ENCODE results near the gene UQCRQ.

Gene UQCRQ

DNA sequence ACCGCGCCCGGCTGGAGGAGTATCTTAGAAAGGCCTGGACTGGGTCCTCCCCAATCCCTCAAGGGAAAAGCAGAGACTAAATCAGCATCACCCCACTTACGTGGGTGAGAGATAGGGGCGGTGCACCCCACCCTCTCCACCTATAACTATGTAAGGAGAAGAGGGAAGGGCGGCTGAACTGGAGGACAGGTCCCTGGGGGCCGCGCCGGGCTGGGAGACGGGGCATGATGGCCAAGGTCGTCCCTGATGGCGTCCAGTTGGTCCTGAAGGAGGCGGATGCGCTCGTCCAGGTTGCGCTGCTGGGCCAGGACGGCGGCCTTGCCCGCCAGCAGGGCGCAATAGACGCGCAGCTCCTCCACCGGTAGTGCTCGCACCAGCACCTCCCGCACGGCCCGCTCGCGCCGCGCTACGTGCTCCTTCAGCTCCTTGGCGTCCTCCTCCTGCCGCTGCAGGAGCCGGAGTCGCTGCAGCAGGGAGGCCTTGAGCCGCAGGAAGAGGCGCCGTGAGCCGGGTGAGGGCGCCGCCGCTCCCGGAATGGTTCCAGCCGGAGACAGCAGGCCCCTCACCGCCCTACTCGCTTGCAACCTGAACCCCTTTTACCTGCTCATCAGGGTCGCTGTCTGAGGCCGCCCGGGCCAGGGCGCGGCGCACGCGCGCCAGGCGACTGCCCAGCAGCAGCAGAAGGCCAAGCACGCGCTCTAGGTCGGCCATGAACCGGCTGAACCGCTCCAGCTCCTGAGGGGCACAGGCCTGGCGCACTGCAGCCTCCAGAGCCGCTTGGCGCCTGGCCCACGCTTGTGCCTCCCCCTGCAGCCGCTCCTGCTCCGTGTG lies 43.6 kb upstream of the UQCRQ start:
- TF ChIP-seq, protein P1, sequence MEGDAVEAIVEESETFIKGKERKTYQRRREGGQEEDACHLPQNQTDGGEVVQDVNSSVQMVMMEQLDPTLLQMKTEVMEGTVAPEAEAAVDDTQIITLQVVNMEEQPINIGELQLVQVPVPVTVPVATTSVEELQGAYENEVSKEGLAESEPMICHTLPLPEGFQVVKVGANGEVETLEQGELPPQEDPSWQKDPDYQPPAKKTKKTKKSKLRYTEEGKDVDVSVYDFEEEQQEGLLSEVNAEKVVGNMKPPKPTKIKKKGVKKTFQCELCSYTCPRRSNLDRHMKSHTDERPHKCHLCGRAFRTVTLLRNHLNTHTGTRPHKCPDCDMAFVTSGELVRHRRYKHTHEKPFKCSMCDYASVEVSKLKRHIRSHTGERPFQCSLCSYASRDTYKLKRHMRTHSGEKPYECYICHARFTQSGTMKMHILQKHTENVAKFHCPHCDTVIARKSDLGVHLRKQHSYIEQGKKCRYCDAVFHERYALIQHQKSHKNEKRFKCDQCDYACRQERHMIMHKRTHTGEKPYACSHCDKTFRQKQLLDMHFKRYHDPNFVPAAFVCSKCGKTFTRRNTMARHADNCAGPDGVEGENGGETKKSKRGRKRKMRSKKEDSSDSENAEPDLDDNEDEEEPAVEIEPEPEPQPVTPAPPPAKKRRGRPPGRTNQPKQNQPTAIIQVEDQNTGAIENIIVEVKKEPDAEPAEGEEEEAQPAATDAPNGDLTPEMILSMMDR (IDR thresholded peaks at IDR 0.05; ENCODE audit: low read depth, low read length): no peak
- peak overlapping the region; percentile 12 for H3K4me3 ChIP-seq (ENCODE audit: low read depth, low read length)
- in situ Hi-C loops (cut with HindIII; ENCODE audit: low sequenced_read_pairs): no loop called here
- peak; percentile 48 for DNase-seq (ENCODE audit: low read depth, low spot score)

DNA sequence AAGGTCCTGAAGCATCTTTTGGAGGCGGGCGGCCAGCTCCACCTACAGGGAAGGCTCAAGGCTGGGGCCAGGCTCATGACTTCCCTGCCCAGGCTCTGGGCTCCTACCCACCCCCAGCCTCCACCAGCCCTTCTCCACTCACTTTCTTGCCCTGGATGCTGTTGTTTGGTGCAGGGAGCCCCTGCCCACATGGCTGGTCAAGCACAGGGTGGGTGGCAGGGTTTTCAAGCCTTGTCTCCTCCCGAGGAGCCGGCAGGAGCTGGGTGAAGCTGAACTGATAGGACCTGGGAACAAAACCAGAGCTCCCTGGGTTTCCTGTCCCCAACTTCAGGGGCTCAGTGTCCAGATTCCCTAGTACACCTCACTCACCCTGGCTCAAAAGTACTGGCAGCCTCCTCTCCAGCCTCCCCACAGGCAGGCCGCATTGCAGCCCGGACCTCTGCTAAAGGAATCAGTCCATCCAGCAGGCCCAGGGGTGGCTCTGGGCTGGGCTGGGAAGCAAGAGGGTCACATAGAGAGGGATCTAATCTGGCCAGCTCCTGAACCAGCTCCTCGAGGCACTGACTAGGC lies 42.9 kb upstream of the UQCRQ start:
- H3K4me3 ChIP-seq (ENCODE audit: low read depth, low read length): no peak overlapping the region
- no peak for DNase-seq (ENCODE audit: low read depth, low spot score)
- TF ChIP-seq, protein P1 (IDR thresholded peaks at IDR 0.05; ENCODE audit: low read depth, low read length): no peak
- in situ Hi-C loops (cut with HindIII; ENCODE audit: low sequenced_read_pairs): no loop called here

DNA sequence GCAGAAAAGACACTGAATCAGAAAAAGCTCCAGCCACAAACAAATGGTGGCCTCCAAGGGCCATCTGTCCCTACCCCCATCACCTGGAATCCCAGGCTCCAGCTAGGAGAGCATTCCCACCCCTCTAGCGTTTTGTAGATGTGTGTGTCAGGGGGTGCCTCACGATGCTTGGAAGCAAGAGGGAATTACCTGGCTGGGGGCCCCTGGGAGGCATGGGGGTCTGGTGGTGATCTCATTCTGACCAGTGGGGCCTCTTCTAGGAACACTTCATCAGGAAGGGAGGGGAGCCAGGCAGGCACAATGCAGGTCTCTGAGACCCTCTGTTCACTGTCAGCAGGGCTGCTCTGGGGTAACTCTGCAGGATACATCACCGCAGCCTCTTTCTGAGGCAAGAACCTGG lies 42.0 kb upstream of the UQCRQ start:
- H3K4me3 ChIP-seq (ENCODE audit: low read depth, low read length): no peak overlapping the region
- TF ChIP-seq, protein P1 (IDR thresholded peaks at IDR 0.05; ENCODE audit: low read depth, low read length): no peak
- in situ Hi-C loops (cut with HindIII; ENCODE audit: low sequenced_read_pairs): no loop called here
- no peak for DNase-seq (ENCODE audit: low read depth, low spot score)

DNA sequence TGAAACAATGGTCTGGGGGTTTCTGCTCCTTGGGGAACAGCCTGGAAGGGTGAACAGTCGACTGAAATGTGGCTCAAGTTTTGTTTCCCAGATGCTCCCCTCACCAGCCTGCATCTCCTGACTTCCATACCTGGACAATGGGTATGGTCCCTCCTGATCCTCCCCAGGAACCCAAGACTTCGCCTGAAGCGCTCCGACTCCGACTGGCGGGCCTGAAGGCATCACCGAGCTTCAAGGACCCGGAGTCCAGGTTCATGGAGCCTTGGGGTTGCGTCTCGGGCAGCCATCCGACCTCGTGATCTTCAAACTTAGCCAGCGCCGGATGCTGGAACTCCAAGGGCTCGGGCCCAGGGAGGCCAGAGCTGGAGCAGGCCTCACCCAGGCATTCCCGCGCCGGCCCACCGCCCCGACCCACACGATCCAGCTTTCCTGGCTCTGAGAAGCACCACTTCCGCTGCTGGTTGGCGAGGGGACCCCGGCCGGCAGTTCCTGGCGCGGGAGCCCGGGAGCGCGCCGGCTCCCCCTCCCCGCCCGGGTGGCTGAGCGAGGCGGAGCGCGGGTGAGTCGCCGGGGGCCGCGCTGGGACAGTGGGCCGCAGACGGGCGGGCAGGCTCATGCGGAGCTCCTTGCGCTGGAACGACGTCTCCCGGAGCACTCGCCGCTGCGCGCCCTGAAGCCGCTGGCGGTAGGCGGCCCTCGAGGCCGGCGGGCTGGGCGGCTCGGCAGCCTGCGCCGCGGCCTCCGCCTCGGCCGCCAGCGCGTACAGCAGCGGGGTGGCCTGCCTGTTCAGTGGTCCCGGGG lies 41.2 kb upstream of the UQCRQ start:
- TF ChIP-seq, protein P1 (IDR thresholded peaks at IDR 0.05; ENCODE audit: low read depth, low read length): no peak
- H3K4me3 ChIP-seq (ENCODE audit: low read depth, low read length): no peak overlapping the region
- no peak for DNase-seq (ENCODE audit: low read depth, low spot score)
- in situ Hi-C loops (cut with HindIII; ENCODE audit: low sequenced_read_pairs): no loop called here

DNA sequence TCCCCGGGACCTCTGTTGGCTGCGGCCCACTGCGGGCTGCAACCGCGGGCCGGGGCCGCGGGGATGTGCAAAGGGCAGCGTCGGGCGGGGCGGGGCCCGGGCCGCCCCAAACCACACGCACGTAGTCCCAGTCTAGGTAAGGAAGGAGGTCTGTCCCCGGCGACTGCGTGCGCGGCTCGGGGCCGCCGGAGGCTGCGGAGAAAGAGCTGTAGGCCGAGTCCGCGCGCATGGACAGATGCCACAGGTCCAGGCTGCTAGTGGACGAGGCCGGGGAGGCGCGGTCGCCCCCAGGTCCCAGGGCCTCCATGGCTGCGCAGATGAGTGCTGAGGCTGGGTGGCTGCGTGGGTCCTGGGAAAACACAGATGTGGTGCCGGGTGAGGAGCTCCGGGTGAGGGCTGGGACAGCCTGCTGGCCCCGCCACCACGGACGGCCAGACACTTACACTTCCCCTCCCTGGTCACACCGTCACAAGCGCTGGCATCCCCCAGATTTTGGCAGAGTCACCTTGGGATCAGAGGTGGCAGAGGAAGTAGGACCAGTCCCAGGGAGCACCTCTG lies 40.5 kb upstream of the UQCRQ start:
- H3K4me3 ChIP-seq (ENCODE audit: low read depth, low read length): no peak overlapping the region
- in situ Hi-C loops (cut with HindIII; ENCODE audit: low sequenced_read_pairs): no loop called here
- no peak for DNase-seq (ENCODE audit: low read depth, low spot score)
- TF ChIP-seq, protein P1 (IDR thresholded peaks at IDR 0.05; ENCODE audit: low read depth, low read length): no peak

DNA sequence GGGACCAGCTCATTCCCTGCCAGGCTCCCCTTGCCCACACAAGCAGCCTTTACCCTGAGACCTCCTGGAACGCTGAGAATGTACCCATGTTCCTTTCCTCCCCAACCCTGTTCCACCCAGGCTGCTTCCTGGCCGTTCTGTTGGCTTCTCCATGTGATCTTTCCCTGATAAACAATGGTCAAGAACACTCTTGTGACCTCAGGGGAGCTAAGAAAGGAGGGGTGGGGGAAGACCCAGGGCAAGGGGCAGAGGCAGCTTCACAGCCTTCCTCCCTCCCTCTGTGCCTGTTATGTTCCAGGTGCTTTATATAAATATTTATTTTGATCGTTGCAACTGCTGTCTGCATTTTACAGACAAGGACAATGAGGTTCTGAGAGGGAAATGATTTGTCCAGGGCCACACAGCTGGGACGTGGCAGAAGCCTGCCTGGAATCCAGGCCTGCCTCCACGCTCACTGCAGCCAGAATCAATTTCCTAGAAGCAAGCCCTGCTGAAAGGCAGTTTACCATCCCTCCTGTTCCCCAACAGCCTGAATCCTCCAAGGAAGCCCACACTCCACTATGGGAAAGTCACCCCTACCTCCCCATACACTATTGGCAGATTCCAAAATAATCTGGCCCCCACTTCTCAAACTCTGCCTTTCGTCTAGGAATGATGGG lies 39.9 kb upstream of the UQCRQ start:
- TF ChIP-seq, protein P1 (IDR thresholded peaks at IDR 0.05; ENCODE audit: low read depth, low read length): no peak
- no peak for DNase-seq (ENCODE audit: low read depth, low spot score)
- no peak overlapping the region for H3K4me3 ChIP-seq (ENCODE audit: low read depth, low read length)
- in situ Hi-C loops (cut with HindIII; ENCODE audit: low sequenced_read_pairs): no loop called here

Data from astrocyte of the spinal cord (primary cell).